Prostate gland (tissue), 2 donors: ENCODE data around the gene ANO6.

Experiments used
- POLR2A ChIP-seq: fragments of 450-650 bp; IDR thresholded peaks from one replicate; pipeline ENCODE4 v1.6.1; 2016; ENCODE audit warnings: antibody characterized with exemption, mild to moderate bottlenecking
- TF ChIP-seq, protein P1 (sequence below), 4 experiments: fragments of 200-600 bp in 2 of 4; fragments of 450-650 bp in 2 of 4; sonication (generic) in 2 of 4; IDR thresholded peaks; 1 replicate in 3 of 4; 2 replicates in 1 of 4; pipeline ENCODE4 v1.5.1; 2016 to 2019; ENCODE audit warnings: antibody characterized with exemption in 4 of 4, mild to moderate bottlenecking in 2 of 4, moderate library complexity in 2 of 4

DNA sequence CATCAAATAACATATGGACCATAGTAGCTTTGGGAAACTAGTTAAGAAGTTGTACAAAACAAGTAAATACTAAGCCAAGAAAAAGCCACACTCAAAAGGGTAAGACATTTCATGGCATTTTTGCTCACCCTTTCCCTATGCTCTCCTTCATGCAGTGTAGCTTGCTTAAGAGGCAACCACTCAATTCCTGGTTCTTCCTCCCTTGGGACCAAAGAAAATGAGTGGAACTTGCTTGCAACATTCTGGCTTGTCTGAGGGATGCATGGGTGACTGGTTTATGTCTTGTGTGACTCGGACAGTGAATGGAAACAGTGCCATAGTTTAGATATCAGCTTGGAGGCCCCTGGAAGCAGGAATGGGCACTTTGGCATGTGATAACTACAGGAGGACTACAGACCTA, 261.6 kb downstream of the ANO6 start:
- TF ChIP-seq, protein P1, sequence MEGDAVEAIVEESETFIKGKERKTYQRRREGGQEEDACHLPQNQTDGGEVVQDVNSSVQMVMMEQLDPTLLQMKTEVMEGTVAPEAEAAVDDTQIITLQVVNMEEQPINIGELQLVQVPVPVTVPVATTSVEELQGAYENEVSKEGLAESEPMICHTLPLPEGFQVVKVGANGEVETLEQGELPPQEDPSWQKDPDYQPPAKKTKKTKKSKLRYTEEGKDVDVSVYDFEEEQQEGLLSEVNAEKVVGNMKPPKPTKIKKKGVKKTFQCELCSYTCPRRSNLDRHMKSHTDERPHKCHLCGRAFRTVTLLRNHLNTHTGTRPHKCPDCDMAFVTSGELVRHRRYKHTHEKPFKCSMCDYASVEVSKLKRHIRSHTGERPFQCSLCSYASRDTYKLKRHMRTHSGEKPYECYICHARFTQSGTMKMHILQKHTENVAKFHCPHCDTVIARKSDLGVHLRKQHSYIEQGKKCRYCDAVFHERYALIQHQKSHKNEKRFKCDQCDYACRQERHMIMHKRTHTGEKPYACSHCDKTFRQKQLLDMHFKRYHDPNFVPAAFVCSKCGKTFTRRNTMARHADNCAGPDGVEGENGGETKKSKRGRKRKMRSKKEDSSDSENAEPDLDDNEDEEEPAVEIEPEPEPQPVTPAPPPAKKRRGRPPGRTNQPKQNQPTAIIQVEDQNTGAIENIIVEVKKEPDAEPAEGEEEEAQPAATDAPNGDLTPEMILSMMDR (IDR thresholded peaks at IDR 0.05) = no peak
- no peak for TF ChIP-seq POLR2A
